ENCODE results near the gene ANP32A.
"Not testable (repeated sequence)": the region's sequence is repeated elsewhere in the genome, so short reads cannot be mapped to it uniquely, and the experiment has no call there.

Gene ANP32A

DNA sequence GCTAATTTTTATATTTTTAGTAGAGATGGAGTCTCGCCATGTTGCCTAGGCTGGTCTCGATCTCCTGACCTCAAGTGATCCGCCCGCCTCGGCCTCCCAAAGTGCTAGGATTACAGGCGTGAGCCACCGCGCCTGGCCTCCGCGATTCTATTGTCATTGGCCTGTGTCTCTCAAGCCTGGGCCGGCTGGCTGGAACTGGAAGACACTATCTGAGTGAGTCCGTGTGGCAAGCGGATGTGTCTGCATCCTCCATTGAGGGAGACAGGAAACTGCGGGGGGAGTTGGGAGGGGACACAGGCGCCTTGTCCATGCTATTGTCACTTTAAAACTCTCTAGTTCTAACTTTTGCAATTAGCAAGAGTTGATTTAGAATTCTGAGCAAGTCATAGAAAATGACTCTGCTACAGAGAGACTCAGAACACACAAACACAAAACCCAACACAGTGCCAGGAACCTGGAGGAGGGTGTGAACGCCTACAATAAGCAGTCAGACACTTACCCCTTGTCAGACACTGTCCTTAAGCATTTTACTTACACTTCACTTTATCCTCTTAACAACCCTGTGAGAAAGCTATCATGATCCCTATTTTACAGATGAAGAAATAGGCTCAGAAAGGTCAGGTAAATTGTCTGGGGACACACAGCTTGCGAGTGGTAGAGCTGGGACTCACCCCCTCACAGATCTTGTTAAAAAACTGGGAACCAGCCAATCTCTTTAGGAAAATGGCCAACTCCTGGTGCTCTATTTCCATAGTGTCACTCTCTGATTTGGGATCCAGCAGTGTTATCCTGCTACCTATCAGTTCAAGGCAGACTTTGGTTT is 38.7 kb downstream of the ANP32A start:
- no peak for DNase-seq

- DNase-seq: no peak
Measured at GRCh38 chr15:68781217-68781616, 39.5 kb downstream of the ANP32A start.

DNA sequence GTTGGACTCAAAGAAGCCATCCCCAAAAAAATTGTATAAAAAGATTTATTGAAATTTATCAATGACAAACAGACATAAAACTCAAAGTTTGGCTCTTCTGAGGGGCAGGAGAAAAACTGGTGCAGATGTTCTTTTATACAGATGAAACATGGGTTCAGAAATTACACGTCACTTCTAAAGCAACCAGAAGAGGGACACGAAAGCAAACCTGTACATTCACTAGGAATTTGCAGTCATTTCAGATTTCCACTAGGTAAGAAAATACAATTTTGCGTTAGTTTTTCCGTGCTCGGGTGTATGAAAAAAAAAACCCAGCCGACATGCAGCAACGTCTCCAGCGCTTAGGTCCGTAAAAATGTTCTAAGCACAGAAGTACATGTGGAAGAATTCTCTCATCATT is 41.8 kb downstream of the ANP32A start:
- no peak for DNase-seq

- no peak for DNase-seq
Measured at GRCh38 chr15:68776477-68777270, 44.0 kb downstream of the ANP32A start.

GRCh38 chr15:68775671-68776476 is 44.8 kb downstream of the ANP32A start:
- DNase-seq: no peak

DNA sequence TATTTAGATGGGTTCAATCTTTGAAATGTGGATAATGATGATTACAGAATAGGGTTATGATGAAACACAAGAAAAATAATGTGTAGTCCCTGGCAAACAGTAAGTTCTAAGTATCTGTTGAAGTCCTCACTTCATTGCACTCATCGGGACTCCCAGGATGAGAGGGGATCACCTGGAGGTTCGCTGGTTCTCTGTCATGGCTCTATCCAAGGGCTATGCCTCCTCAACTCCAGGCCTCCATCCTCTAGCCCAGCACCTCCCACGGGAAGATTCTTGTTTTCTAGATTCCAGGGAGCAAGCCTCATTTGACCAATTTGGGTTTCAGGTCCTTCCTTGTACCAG is 45.5 kb downstream of the ANP32A start:
- DNase-seq: no peak

- no peak for DNase-seq
Measured at GRCh38 chr15:68774521-68775235, 46.0 kb downstream of the ANP32A start.

DNA sequence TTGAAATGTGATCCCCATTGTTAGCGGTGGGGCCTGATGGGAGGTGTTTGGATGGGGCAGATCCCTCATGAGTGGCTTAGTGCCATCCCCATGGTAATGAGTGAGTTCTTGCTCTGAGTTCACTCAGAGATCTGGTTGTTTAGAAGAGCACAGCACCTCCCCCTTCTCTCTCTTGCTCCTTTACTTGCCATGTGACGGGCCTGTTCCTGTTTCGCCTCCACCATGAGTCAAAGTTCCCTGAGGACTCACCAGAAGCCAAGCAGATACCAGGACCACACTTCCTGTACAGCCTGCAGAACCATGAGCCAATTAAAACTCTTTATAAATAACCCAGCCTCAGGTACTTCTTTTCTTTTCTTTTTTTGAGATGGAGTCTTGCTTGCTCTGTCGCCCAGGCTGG is 46.6 kb downstream of the ANP32A start:
- DNase-seq: no peak

DNA sequence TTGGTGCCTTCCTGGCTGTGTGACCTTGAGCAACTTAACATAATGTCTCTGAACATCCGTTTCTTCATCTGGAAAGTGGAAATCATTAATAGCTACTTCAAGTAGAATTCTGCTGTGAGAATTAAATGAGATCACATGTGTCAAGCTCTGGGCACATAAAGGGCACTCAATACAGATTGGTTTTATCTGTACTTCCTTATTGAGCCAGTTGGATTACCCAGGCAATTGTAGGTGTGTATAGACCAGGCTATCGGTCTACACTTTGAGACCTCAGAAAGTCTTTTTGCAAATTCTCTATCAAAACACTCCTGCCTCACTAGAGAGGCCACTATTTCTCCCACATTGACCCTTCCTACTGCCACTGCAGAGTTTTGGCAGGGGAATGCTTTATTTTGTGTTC is 47.7 kb downstream of the ANP32A start:
- no peak for DNase-seq

GRCh38 chr15:68770216-68770615 is 50.5 kb downstream of the ANP32A start:
- no peak for DNase-seq

- no peak for DNase-seq
Measured at GRCh38 chr15:68769702-68770101, 51.0 kb downstream of the ANP32A start.

GRCh38 chr15:68768321-68768720 is 52.4 kb downstream of the ANP32A start:
- no peak for DNase-seq

DNA sequence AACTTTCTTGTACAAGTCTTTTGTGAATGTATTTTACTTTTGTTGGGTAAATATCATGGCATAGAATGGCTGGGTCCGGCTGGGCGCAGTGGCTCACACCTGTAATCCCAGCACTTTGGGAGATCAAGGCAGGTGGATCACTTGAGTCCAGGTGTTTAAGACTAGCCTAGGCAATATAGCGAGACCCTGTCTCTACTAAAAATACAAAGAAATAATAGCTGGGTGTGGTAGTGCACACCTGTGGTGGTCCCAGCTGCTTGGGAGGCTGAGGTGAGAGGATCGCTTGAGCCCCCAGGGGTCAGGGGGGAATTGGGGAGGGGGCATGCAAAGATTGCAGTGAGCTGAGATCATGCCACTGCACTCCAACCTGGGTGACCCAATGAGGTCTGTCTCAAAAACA is 52.9 kb downstream of the ANP32A start:
- DNase-seq: no peak

DNA sequence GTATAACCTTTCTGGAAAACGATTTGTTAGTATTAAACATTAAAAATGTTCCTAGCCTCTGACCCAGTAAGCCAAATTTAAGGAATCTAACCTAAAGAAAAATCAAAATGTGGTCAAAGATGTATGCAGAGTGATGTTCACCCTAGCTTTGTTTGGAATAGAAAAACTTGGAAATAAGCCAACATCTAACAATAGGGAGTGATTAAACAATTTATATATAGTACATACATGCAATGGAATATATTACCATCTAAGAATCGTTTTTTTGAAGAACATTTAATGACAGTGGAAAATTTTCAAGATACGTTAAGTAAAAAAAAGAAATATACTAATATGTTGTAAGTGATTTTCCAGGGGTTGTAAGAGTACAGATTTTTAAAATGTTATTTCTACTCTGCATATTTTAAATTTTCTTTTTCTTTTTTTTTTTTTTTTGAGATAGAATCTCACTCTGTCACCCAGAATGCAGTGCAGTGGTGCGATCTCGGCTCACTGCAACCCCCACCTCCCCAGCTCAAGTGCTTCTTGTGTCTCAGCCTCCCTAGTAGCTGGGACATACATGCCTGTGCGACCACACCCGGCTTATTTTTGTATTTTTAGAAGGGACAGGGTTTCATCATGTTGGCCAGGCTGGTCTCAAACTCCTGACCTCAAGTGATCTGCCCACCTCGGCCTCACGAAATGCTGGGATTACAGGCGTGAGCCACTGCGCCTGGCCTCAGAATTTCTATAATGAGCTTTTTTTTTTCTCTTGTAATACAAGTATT is 54.9 kb downstream of the ANP32A start:
- no peak for DNase-seq

- DNase-seq: no peak
Measured at GRCh38 chr15:68764090-68764489, 56.6 kb downstream of the ANP32A start.

DNA sequence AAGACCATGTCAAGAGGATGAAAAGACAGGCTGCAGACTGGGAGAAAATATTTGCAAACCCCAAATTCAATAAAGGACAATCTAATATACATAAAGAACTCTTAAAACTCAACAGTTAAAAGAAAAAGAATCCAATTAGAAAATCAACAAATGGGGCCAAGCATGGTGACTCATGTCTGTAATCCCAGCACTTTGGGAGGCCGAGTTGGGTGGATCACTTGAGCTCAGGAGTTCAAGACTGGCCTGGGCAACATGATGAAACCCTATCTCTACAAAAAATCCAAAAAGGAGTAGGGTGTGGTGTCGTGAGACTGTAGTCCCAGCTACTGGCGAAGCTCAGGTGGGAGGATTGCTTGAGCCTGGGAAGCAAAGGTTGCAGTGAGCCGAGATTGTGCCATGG is 57.6 kb downstream of the ANP32A start:
- no peak for DNase-seq

DNA sequence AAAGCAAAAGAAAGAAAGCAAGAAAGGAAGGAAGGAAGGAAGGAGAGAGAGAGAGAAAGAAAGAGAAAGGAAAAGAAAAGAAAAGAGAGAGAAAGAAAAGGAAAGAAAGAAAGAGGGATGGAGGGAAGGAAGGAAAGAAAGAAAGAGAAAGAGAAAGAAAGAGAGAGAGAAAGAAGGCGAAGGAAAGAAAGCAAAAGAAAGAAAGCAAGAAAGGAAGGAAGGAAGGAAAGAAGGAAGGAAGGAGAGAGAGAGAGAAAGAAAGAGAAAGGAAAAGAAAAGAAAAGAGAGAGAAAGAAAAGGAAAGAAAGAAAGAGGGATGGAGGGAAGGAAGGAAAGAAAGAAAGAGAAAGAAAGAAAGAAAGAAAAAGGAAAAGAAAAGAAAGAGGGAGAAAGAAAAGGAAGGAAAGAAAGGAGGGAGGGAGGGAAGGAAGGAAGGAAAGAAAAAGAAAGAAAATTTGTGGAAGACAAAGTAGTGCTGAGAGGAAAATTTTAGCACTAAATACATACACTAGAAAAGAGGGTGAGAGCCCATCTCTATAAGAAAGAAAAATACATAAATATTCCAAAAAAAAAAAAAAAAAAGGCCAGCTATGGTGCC is 60.6 kb downstream of the ANP32A start:
- DNase-seq: not testable (repeated sequence)

DNA sequence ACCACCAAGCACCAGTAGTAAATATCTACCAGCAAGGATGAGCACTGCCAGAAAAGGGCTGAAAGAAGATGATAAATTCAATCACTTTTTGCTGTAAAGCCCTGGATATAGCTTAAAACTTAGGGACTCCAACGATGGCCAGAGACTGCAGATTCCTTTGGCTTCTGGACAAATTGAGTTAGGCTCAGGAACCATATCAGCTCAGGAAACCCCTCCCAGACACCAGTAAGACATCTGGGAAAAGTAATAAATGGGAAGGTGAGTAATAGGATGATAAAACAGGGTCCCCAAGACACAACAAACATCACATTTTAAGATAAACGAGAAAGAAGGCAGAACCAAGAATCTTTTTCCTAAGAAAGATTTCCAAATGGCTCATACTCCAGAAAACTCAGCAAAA is 65.0 kb downstream of the ANP32A start:
- DNase-seq: no peak

GRCh38 chr15:68751622-68752021 is 69.1 kb downstream of the ANP32A start:
- no peak for DNase-seq

- no peak for DNase-seq
Measured at GRCh38 chr15:68749793-68750192, 70.9 kb downstream of the ANP32A start.

DNA sequence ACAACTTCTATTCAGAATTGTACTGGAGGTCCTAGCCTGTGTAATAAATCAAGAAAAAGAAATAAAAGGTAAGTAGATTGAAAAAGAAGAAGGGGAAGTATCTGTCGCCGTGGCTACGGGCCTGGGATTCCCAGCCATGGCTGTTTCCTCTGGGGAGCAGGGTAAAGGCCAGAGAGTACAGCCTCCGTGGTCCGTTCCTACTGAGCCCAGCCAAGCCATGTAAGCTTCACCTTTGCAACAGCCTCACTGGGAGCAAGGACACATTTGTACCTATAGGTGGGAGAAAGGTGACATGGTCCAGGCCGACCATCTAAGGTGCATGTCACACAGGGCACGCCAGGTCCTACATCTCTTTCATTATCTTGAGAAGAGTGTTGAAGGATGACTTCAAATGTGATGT is 71.3 kb downstream of the ANP32A start:
- no peak for DNase-seq

- no peak for DNase-seq
Measured at GRCh38 chr15:68743256-68743655, 77.4 kb downstream of the ANP32A start.
